ENCODE data around the gene BCKDK.
"Not testable (repeated sequence)": the region's sequence is repeated elsewhere in the genome, so short reads cannot be mapped to it uniquely, and the experiment has no call there.

The BCKDK gene

GRCh38 chr16:31136287-31136662 is 28.1 kb downstream of the BCKDK start:
- no peak for TF ChIP-seq CTCF (IDR thresholded peaks at IDR 0.05; ENCODE audit: insufficient read depth, low read length, poor library complexity, severe bottlenecking)
- no peak overlapping the region for H3K4me3 ChIP-seq (replicated peaks; ENCODE audit: low read depth, low read length)
- no peaks in the 10 kb centered on the region for H3K27me3 ChIP-seq (replicated peaks; ENCODE audit: control insufficient read depth, insufficient read depth, low read length)
- peaks cover 4% of the 10 kb centered on the region for H3K36me3 ChIP-seq (ENCODE audit: control insufficient read depth, insufficient read depth, low read length)
- no peak for DNase-seq (ENCODE audit: extremely low read depth, insufficient read length)

- not testable (repeated sequence) for DNase-seq (ENCODE audit: extremely low read depth, insufficient read length); H3K36me3 ChIP-seq (ENCODE audit: control insufficient read depth, insufficient read depth, low read length); H3K4me3 ChIP-seq (replicated peaks; ENCODE audit: low read depth, low read length); H3K27me3 ChIP-seq (replicated peaks; ENCODE audit: control insufficient read depth, insufficient read depth, low read length)
These were observed 28.8 kb downstream of the BCKDK start for GRCh38 chr16:31136822-31137499.

GRCh38 chr16:31138621-31139578 is 30.7 kb downstream of the BCKDK start:
- TF ChIP-seq CTCF (IDR thresholded peaks at IDR 0.05; ENCODE audit: insufficient read depth, low read length, poor library complexity, severe bottlenecking): no peak
- Histone ChIP-seq H3K27me3 (replicated peaks; ENCODE audit: control insufficient read depth, insufficient read depth, low read length) (no peaks in the 10 kb centered on the region), H3K36me3 (ENCODE audit: control insufficient read depth, insufficient read depth, low read length) (no peaks in the 10 kb centered on the region), H3K4me3 (replicated peaks; ENCODE audit: low read depth, low read length) (no peak overlapping the region)
- DNase-seq (ENCODE audit: extremely low read depth, insufficient read length): no peak

GRCh38 chr16:31141071-31141469 is 32.9 kb downstream of the BCKDK start:
- H3K36me3 ChIP-seq (ENCODE audit: control insufficient read depth, insufficient read depth, low read length); DNase-seq (ENCODE audit: extremely low read depth, insufficient read length); H3K4me3 ChIP-seq (replicated peaks; ENCODE audit: low read depth, low read length); H3K27me3 ChIP-seq (replicated peaks; ENCODE audit: control insufficient read depth, insufficient read depth, low read length): not testable (repeated sequence)

GRCh38 chr16:31141489-31142108 is 33.4 kb downstream of the BCKDK start:
- Histone ChIP-seq H3K36me3 (ENCODE audit: control insufficient read depth, insufficient read depth, low read length) (no peaks in the 10 kb centered on the region), H3K4me3 (replicated peaks; ENCODE audit: low read depth, low read length) (peak overlapping the region; percentile 41), H3K27me3 (replicated peaks; ENCODE audit: control insufficient read depth, insufficient read depth, low read length) (no peaks in the 10 kb centered on the region)
- no peak for DNase-seq (ENCODE audit: extremely low read depth, insufficient read length)
- TF ChIP-seq CTCF (IDR thresholded peaks at IDR 0.05; ENCODE audit: insufficient read depth, low read length, poor library complexity, severe bottlenecking): no peak

GRCh38 chr16:31142109-31143010 is 34.2 kb downstream of the BCKDK start:
- DNase-seq (ENCODE audit: extremely low read depth, insufficient read length): peak; percentile 99
- Histone ChIP-seq H3K4me3 (replicated peaks; ENCODE audit: low read depth, low read length) (peak overlapping the region; percentile 41), H3K36me3 (ENCODE audit: control insufficient read depth, insufficient read depth, low read length) (no peaks in the 10 kb centered on the region), H3K27me3 (replicated peaks; ENCODE audit: control insufficient read depth, insufficient read depth, low read length) (no peaks in the 10 kb centered on the region)
- TF ChIP-seq CTCF (IDR thresholded peaks at IDR 0.05; ENCODE audit: insufficient read depth, low read length, poor library complexity, severe bottlenecking): peak; percentile 94

Measured in GM06990 (cell line).